SIG-M5 treated with dmso at 0.1 percent for 504 hours (cell line): Measurements from ENCODE around the gene SLC9A8.

ENCODE experiments used
- DNase-seq: peaks from one replicate; lab custom pipeline; 2025; ENCODE audit not compliant: unreplicated experiment; lab: John Stamatoyannopoulos, UW

The SLC9A8 gene

GRCh38 chr20:49874696-49875095 lies 62.1 kb downstream of the SLC9A8 start:
- DNase-seq: no peak

DNA sequence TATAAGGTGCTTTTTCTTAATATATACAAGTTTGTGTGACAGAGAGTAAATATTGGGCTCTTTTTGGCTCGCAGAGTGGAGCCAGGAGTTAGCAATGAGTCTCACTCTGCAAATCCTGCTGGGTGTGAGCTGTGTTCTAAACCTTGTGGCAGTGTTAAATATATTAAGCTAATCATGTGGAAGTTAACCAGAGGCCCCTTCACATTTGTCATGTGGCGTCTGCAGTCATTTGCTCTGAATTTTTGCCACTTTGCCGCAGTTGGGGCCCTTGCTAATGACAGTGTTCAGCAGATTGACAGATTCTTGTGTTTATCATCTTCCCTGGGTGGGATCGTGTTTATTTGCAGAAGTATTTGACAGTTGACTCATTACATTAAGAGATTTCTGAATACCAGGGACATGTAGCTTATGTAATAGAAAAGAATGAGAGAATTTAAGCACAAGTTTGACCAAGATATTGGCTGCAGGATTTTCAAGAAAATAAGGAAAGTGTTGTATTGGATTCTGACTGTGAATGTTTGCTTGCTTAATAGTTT lies 64.8 kb downstream of the SLC9A8 start:
- DNase-seq: no peak

- no peak for DNase-seq
Observed at GRCh38 chr20:49878977-49879376, 66.3 kb downstream of the SLC9A8 start.

- DNase-seq: no peak
Observed at GRCh38 chr20:49880177-49880576, 67.5 kb downstream of the SLC9A8 start.

DNA sequence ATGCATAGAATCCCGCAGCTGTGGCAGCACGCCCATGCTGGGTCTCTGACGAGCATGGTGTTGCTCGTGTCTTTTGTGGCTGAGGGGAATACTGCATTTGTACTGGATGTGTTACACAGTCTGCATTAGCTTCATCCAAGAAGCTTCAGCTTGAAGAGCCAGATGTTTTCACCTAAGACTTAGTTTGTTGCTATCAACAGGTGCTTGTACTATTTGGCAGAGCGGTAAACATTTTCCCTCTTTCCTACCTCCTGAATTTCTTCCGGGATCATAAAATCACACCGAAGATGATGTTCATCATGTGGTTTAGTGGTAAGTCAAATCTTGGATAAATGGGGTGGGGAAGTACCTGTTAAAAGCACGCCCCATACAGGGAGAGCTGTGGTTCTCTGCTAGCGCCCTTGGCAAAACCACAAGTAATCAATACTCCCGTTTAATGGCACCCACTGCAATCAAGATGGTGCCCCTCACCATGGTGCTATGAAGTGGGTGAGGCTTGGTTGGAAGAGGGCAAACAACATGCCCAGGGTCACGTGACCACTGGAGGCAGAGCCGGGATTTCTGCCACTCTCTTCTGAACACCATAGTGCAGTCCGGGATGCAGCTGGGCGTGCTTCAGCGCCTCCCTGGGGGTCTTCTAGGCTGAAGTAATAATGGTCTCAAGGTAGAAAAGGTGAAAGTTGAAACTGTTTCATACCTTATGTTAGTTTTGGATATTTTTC lies 68.3 kb downstream of the SLC9A8 start:
- DNase-seq: no peak

DNA sequence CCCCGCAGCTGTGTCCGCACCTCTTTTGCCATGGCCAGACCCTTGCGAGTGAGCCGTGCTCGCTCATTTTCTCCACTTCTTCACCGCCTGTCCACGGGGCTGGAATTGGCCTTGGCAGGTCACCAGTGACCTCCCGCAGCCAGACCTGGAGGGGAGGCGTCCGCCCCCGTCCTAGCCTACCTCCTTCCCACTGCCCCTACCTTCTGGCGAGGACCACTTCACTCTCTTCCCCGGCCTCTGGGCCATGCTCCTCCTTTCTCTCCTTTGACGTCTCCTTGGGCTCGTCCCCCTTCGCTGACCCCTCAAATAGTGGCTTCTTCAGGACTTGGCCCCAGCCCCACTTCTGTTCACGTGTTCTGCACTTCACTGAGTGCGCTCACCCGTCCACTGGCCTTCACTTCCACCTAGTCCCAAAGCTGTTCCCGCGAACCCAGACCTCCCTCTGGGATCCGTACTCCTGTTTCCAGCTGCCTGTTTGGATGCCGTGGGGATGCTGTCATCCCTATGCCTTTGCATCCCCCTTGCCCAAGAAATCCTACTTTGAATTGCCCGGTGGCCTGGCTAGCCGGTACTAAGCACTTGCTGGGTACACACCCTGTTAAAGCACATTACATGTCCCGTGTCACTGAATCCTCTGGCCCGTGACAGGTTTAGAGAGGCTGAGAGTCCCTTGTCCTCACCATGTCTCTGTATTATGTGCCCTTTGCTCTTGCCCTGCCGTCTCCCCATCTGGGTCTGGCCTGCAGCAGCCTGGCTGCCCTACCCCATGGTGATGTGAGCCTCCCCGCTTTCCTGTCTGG lies 69.7 kb downstream of the SLC9A8 start:
- no peak for DNase-seq

DNA sequence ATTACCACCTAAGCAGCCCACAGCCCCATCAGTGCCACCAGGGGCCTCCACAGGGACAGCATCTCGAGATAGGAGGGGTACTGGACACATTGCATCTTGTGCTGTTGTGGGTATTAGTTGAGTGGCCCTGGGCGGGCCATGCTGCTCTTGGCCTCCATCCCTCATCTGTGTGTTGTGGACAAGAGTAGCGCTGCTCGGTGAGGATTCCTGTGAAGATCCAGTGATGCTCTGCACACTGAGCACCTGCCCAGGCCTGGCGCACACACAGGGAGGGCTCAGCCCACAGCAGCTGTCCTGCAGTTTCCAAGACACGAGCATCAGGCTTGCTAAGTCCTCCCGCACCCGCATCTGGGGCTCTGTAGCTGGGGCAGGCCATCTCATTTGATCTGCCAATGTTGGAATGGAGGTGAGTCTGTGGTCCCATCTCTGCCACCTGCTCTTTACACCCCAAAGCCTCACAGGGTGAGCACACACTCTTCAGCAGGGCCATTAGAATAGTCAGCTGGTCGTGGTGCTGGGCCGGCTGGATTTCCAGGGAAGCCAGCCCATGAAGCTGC lies 70.7 kb downstream of the SLC9A8 start:
- no peak for DNase-seq

DNA sequence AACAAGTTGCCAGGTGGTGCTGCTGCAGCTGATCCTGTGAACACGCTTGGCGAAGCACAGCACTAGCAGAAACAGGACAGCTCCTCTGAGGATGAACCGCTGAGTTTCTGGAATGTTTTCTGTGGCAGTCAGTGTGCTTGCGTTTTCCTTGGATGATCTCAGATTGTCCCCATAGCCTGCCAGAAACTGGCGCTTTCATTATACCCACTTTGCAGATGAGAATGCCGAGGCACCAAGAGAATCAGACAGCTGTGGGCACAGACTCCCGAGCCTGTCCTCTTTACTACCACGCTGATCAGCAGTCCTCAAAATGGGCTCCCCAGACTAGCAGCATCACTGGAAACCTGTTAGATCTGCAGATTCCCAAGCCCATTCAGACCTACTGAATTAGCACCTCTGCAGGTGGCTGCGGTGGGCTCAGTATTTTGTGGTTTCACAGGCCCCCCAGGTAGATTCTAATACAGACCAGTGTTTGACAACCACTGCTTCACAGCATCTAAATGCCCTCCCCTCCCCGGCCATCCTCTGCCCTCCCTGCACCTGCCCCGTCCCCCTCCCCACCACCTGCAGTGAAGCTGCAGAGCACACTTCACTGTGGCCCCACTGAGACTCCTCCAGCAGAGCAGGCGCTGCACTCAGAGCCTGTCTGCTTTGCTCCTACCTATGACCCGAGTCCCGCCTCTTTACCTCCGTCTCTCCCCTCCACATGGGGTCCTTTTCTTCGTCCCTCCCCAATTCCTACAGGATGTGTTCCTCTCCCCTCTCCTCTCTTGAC lies 73.1 kb downstream of the SLC9A8 start:
- no peak for DNase-seq

DNA sequence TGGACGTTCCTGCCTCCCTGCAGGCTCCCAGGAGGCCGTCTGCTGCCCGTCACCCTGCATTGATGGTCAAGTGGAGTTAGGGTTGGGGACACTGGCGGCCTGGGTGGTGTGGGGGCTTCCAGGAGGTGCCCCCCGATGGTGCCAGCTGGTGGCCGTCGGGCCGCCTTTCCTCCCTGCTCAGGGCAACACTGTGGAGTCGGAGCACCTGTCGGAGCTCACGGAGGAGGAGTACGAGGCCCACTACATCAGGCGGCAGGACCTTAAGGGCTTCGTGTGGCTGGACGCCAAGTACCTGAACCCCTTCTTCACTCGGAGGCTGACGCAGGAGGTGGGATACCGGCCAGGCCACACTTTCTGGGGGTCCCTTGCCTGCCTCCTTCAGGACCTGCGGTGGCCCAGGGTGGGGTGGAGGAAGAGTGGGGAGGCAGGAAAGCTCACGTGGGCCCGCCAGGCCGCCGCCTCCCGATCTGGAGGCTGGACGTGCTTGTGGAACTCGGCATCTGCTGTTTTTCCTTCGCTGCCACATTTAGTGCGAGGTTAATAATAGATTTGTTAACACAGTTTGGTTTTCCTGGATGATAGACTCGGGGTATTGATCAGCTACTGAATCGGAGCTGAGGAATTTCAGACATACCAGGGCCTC lies 74.1 kb downstream of the SLC9A8 start:
- no peak for DNase-seq

GRCh38 chr20:49887251-49888211 lies 74.9 kb downstream of the SLC9A8 start:
- DNase-seq: no peak

GRCh38 chr20:49888212-49889000 lies 75.8 kb downstream of the SLC9A8 start:
- DNase-seq: peak; percentile 75

DNA sequence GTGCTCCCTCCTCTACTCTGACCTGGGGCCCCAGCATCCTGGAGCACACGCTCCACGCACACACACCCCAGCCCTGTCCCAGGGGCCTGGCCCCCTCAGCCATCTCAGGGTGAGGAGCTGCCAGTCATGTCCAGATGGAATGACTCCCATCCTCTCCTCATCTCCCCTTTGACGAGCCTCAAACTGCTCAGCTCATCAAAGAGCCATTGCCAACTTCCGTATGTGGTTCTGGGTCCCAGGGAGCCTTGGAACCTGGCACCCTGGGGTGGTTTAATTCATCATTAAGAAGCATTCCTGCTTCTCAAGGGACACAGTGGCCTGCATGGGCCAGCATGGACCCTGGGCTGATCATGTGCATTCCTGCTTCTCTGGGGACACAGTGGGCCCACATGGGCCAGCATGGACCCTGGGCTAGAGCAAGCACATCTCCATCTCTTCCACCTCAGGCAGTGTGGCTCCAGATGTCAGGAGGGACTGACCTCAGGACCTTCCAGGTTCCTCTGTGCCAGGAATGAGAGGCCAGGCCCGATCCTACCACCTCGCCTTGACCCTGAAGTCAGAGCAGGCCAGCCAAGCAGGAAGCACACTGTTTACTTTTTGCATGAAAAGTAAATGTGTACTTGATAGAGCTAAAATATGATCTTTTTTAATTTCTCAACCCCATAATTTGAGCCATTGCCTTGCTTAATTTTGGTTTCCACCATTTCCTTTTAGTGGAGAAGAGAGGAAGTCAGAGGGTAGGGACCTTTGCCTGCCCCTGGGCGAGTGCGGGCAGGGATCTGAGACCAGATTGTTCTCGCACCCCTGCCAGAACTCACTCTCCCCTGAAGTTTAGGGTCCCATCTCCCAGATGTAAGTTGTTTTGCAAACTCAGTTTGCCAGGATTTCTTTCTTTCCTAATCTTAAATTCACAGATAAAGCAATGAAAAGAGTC lies 76.6 kb downstream of the SLC9A8 start:
- no peak for DNase-seq

DNA sequence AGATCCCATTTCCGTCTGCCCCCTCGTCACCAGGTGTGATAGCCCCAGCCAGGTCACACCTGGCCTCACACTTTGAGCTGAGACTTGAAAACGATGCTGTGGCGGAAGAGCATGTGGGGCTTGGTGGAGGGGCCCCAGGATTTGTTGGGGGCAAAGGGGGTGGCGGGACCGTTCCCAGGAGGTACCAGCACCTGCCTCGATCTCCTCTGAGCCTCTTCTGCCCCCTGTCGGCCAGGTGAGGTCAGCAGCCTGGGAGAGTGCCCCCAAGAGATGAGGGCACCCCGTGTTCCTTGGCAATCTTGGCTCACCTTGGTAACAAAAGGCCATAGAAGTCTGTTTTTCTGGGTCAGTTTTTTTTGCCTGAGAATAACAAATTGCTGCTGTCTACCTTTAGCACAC lies 77.3 kb downstream of the SLC9A8 start:
- no peak for DNase-seq

DNA sequence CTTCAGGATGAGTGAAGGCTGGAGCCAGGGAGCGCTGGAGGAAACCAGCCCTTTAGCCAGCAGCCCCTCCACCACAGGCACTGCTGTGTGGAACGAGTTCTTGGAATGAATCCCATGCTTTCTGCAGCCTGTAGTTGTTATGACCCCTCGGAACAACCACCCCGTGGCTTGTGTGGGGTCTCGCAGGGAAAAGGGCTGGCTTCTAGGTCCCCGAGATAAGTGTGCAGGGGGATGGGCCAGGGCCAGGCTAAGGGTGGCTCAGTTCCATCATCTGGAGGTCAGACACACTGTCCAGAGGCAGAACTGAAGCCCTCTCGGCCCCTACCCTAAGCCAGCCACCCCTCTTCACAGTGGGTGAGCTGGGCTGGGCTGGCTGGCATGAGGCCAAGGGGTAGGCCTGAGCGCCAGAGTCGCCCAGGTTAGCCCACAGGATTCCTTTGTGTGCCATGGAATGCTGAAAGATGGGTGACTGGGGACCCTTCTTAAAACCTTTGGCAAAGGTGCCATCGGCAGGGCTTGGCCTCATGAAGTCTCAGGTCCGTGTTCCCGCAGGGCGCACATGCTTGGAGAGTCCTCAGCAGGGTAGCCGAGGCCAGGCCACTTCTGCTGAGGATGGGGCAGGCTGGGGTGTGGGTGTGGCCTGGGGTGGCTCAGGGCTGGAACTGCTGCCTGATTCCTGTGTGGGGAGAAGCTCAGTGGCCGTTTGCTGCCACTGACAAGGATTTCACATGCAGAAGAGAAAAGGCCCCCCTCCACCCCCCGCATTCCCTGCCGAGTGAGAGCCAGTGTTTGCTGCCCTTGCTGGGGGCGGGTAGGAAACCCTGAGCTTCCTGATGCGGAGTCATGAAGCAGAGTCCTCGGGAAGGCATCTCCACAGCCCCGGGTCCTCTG lies 78.1 kb downstream of the SLC9A8 start:
- DNase-seq: no peak

GRCh38 chr20:49891476-49892110 lies 79.0 kb downstream of the SLC9A8 start:
- no peak for DNase-seq

GRCh38 chr20:49892260-49892659 lies 79.6 kb downstream of the SLC9A8 start:
- DNase-seq: no peak
